H1 (cell line): Measurements from ENCODE around the gene ZNF646. TPM values are rescaled to one million over a fixed set of nuclear protein-coding genes. Genes with fewer than 3 reads are reported as not detected.

Source experiments
- CTCF ChIA-PET: fragments of 300-600 bp; sonication (Branson Sonifier 250); formaldehyde crosslinking; loops from one replicate; lab custom pipeline; 2021; ENCODE audit not compliant: partially characterized antibody; lab: Charles Lee
- POLR2A ChIA-PET: fragments of 300-600 bp; sonication (Branson Sonifier 250); formaldehyde crosslinking; loops from one replicate; lab custom pipeline; 2021; ENCODE audit warnings: inconsistent platforms; ENCODE audit not compliant: partially characterized antibody; lab: Charles Lee
- DNase-seq, 2 experiments: peaks; one replicate each; pipeline versions ENCODE4 v3.0.0 to v3.0.0-alpha.2; 2010 to 2022; ENCODE audit warnings: low spot score in 2 of 2, low read depth in 1 of 2, mixed read lengths in 1 of 2
- FAIRE-seq: peaks from 2 replicates; lab custom pipeline; 2011; peaks lifted over from hg19 to GRCh38; lab: Jason Lieb, UNC
- H2AFZ ChIP-seq: 2 replicates; pipeline ENCODE4 v1.8.1; 2012; ENCODE audit warnings: low read length, inconsistent platforms
- H2AK5ac ChIP-seq: 2 replicates; pipeline ENCODE4 v1.6.1; 2013; ENCODE audit warnings: low read depth, low read length
- H2BK120ac ChIP-seq: replicated peaks from 2 replicates; pipeline ENCODE3; 2013; ENCODE audit warnings: low read depth, low read length, inconsistent platforms
- H2BK12ac ChIP-seq: 2 replicates; pipeline ENCODE4 v1.6.1; 2013; ENCODE audit warnings: low read depth, low read length
- H2BK15ac ChIP-seq: 2 replicates; pipeline ENCODE4 v1.6.1; 2013; ENCODE audit warnings: low read length
- H2BK20ac ChIP-seq: 2 replicates; pipeline ENCODE4 v1.6.1; 2013; ENCODE audit warnings: low read length
- H2BK5ac ChIP-seq: 2 replicates; pipeline ENCODE4 v1.6.1; 2013; ENCODE audit warnings: low read depth, low read length
- H3K14ac ChIP-seq: 2 replicates; pipeline ENCODE4 v1.6.1; 2013; ENCODE audit warnings: inconsistent platforms; ENCODE audit not compliant: insufficient read length
- H3K18ac ChIP-seq: 2 replicates; pipeline ENCODE4 v1.6.1; 2013; ENCODE audit warnings: low read length; ENCODE audit errors: extremely low read depth
- H3K23ac ChIP-seq: 2 replicates; pipeline ENCODE4 v1.6.1; 2013; ENCODE audit warnings: inconsistent platforms; ENCODE audit not compliant: insufficient read length
- H3K23me2 ChIP-seq: 2 replicates; pipeline ENCODE4 v1.6.1; 2013; ENCODE audit warnings: low read depth, low read length
- H3K27ac ChIP-seq: 2 replicates; pipeline ENCODE4 v1.6.1; 2011; ENCODE audit warnings: low read depth, low read length, inconsistent platforms
- H3K27me3 ChIP-seq, 4 experiments: replicated peaks in 1 of 4; 1 replicate in 1 of 4; 2 replicates in 3 of 4; pipeline versions ENCODE4 v1.6.1 to v1.8.1; 2011 to 2013; ENCODE audit warnings: low read length in 3 of 4, mild to moderate bottlenecking in 3 of 4, inconsistent platforms in 2 of 4, mixed read lengths in 2 of 4, moderate library complexity in 1 of 4; ENCODE audit not compliant: control insufficient read depth in 3 of 4, insufficient read depth in 3 of 4; ENCODE audit errors: extremely low read depth in 1 of 4
- H3K36me3 ChIP-seq, 4 experiments: 2 replicates each; pipeline versions ENCODE4 v1.6.1 to v1.8.1; 2011 to 2013; ENCODE audit warnings: mild to moderate bottlenecking in 4 of 4, low read length in 3 of 4, moderate library complexity in 2 of 4, control low read depth in 1 of 4, inconsistent platforms in 1 of 4; ENCODE audit not compliant: insufficient read depth in 4 of 4, control insufficient read depth in 2 of 4
- H3K4ac ChIP-seq: replicated peaks from 2 replicates; pipeline ENCODE3; 2013; ENCODE audit warnings: low read length, low read depth, mixed read lengths, inconsistent platforms; ENCODE audit not compliant: insufficient read length
- H3K4me1 ChIP-seq, 4 experiments: replicated peaks in 1 of 4; 1 replicate in 1 of 4; 2 replicates in 3 of 4; pipeline versions ENCODE4 v1.6.1 to v1.8.1; 2011 to 2013; ENCODE audit warnings: low read length in 3 of 4, inconsistent platforms in 2 of 4, mixed read lengths in 1 of 4; ENCODE audit not compliant: insufficient read depth in 4 of 4, control insufficient read depth in 3 of 4
- H3K4me2 ChIP-seq, 2 experiments: 2 replicates each; pipeline versions ENCODE4 v1.6.1 to v1.8.1; 2011 to 2013; ENCODE audit warnings: low read depth in 2 of 2, low read length in 2 of 2, control low read depth in 1 of 2, inconsistent platforms in 1 of 2, mild to moderate bottlenecking in 1 of 2; ENCODE audit not compliant: insufficient read depth in 1 of 2
- H3K4me3 ChIP-seq, 4 experiments: fragments of 200-600, 300-600 bp in 1 of 4; sonication (generic), shearing (Covaris generic), sonication (Bioruptor Twin) in 1 of 4; 2 replicates each; pipeline versions ENCODE4 v1.5.1 to v1.8.1; 2011 to 2016; ENCODE audit warnings: low read length in 4 of 4, low read depth in 3 of 4, control low read depth in 2 of 4, inconsistent platforms in 2 of 4, mild to moderate bottlenecking in 2 of 4, mixed read lengths in 1 of 4, moderate library complexity in 1 of 4; ENCODE audit not compliant: insufficient read depth in 2 of 4; ENCODE audit errors: extremely low read depth in 1 of 4
- H3K56ac ChIP-seq: replicated peaks from 2 replicates; pipeline ENCODE3; 2013; ENCODE audit warnings: low read depth, mild to moderate bottlenecking, mixed read lengths, low read length, inconsistent platforms; ENCODE audit not compliant: insufficient read length
- H3K79me1 ChIP-seq: 2 replicates; pipeline ENCODE4 v1.6.1; 2013; ENCODE audit warnings: low read depth, low read length, control low read depth
- H3K79me2 ChIP-seq, 2 experiments: 2 replicates each; pipeline versions ENCODE4 v1.6.1 to v1.8.1; 2012 to 2013; ENCODE audit warnings: low read length in 2 of 2, mild to moderate bottlenecking in 2 of 2, inconsistent platforms in 1 of 2; ENCODE audit not compliant: insufficient read depth in 2 of 2, control insufficient read depth in 1 of 2
- H3K9ac ChIP-seq, 4 experiments: replicated peaks in 1 of 4; 1 replicate in 1 of 4; 2 replicates in 3 of 4; pipeline versions ENCODE4 v1.6.1 to v1.8.1; 2011 to 2013; ENCODE audit warnings: low read depth in 3 of 4, low read length in 3 of 4, control low read depth in 2 of 4, mild to moderate bottlenecking in 2 of 4, moderate library complexity in 2 of 4, inconsistent platforms in 1 of 4; ENCODE audit errors: extremely low read depth in 1 of 4
- H3K9me3 ChIP-seq, 2 experiments: 2 replicates each; pipeline versions ENCODE4 v1.6.1 to v1.8.1; 2012 to 2013; ENCODE audit warnings: mild to moderate bottlenecking in 2 of 2, moderate library complexity in 2 of 2, control low read depth in 1 of 2, inconsistent platforms in 1 of 2, low read depth in 1 of 2, low read length in 1 of 2, mixed read lengths in 1 of 2; ENCODE audit not compliant: insufficient read depth in 2 of 2
- H4K20me1 ChIP-seq, 2 experiments: replicated peaks in 1 of 2; 2 replicates each; pipeline versions ENCODE3 to v1.8.1; 2011 to 2013; ENCODE audit warnings: inconsistent platforms in 2 of 2, low read length in 2 of 2, mild to moderate bottlenecking in 1 of 2; ENCODE audit not compliant: insufficient read depth in 2 of 2, control insufficient read depth in 1 of 2
- H4K5ac ChIP-seq: 2 replicates; pipeline ENCODE4 v1.6.1; 2013; ENCODE audit warnings: low read length, low read depth, mixed read lengths, inconsistent platforms; ENCODE audit not compliant: insufficient read length
- H4K8ac ChIP-seq: 2 replicates; pipeline ENCODE4 v1.8.0; 2013; ENCODE audit warnings: mild to moderate bottlenecking, moderate library complexity, low read length, inconsistent platforms; ENCODE audit not compliant: insufficient read depth; ENCODE audit errors: extremely low read depth
- H4K91ac ChIP-seq: replicated peaks from 2 replicates; pipeline ENCODE3; 2013; ENCODE audit warnings: low read length, mixed read lengths, inconsistent platforms; ENCODE audit not compliant: insufficient read length
- CTBP2 ChIP-seq: IDR thresholded peaks from 2 replicates; pipeline ENCODE4 v1.7.0; 2011; ENCODE audit warnings: borderline replicate concordance, mild to moderate bottlenecking, moderate library complexity, mixed read lengths, low read length; ENCODE audit not compliant: insufficient read depth, insufficient read length
- GABPA ChIP-seq: IDR thresholded peaks from 2 replicates; pipeline ENCODE4 v1.6.1; 2011; ENCODE audit warnings: mild to moderate bottlenecking, low read length, moderate library complexity, borderline replicate concordance; ENCODE audit not compliant: insufficient read depth
- HDAC2 ChIP-seq, 2 experiments: fragments of 300-600 bp in 1 of 2; sonication (generic) in 1 of 2; IDR thresholded peaks; 2 replicates each; pipeline ENCODE4 v1.6.1; 2011 to 2012; ENCODE audit warnings: low read depth in 2 of 2, low read length in 2 of 2, mild to moderate bottlenecking in 2 of 2, moderate library complexity in 2 of 2, borderline replicate concordance in 1 of 2, inconsistent platforms in 1 of 2
- JUN ChIP-seq: IDR thresholded peaks from 2 replicates; pipeline ENCODE4 v1.6.1; 2011; ENCODE audit warnings: low read depth, mild to moderate bottlenecking, improper control_type of control experiment, low read length
- NANOG ChIP-seq: IDR thresholded peaks from 2 replicates; pipeline ENCODE4 v1.6.1; 2011; ENCODE audit warnings: low read length, low read depth, mild to moderate bottlenecking, inconsistent platforms; ENCODE audit not compliant: insufficient read depth, poor library complexity, severe bottlenecking
- PHF8 ChIP-seq: fragments of 200-600 bp; sonication (generic); conservative IDR thresholded peaks from 2 replicates; pipeline ENCODE4 v1.7.1; 2012; ENCODE audit warnings: low read depth, mild to moderate bottlenecking, inconsistent platforms, low read length, moderate library complexity
- RBBP5 ChIP-seq: IDR thresholded peaks from 2 replicates; pipeline ENCODE4 v1.7.1; 2012; ENCODE audit warnings: low read depth, mild to moderate bottlenecking, inconsistent platforms, low read length, moderate library complexity, borderline replicate concordance
- SIN3A ChIP-seq, 2 experiments: IDR thresholded peaks in 1 of 2; conservative IDR thresholded peaks in 1 of 2; 2 replicates each; pipeline ENCODE4 v1.6.1; 2011 to 2012; ENCODE audit warnings: low read length in 2 of 2, improper control_type of control experiment in 1 of 2, low read depth in 1 of 2, mild to moderate bottlenecking in 1 of 2
- SP4 ChIP-seq: IDR thresholded peaks from 2 replicates; pipeline ENCODE4 v1.6.1; 2012; ENCODE audit warnings: low read length, inconsistent platforms
- WGBS, 2 experiments: shearing (Covaris generic) in 1 of 2; methylation state at CpG; one replicate each; pipeline versions ENCODE4 v1.1.6 to v1.1.7; 2013 to 2015; ENCODE audit warnings: low lambda C conversion rate in 2 of 2, mixed read lengths in 2 of 2, inconsistent platforms in 1 of 2, low coverage in 1 of 2, missing lambda C conversion rate in 1 of 2; ENCODE audit not compliant: insufficient replicate concordance in 2 of 2, insufficient coverage in 1 of 2, insufficient read length in 1 of 2; ENCODE audit errors: extremely low coverage in 1 of 2, missing lambda C conversion rate in 1 of 2; 5-methylcytosine and 5-hydroxymethylcytosine counted together
- polyA plus RNA-seq, 7 experiments: library from polyadenylated mRNA; depleted of rRNA in 3 of 7; stranded (reverse) in 5 of 7; unstranded in 2 of 7; fragments of >200 nt in 5 of 7; fragments of 200-250 nt in 2 of 7; gene quantifications; 1 replicate in 5 of 7; 2 replicates in 1 of 7; 4 replicates in 1 of 7; pipeline versions ENCODE4 v1.2.1 to v1.2.3, GENCODE V29; 2011 to 2013; ENCODE audit warnings: missing spikeins in 2 of 7, mixed read lengths in 2 of 7
- total RNA-seq: library from RNA; stranded (reverse); fragmentation: NEBNext Ultra II Directional; extraction: Animal tissue kit (Norgen Biotek cat#: 25700); gene quantifications from 2 replicates; pipeline ENCODE4 v1.2.1, GENCODE V29; 2021
- TF ChIP-seq, protein P1 (sequence below), 3 experiments: IDR thresholded peaks; 1 replicate in 2 of 3; 2 replicates in 1 of 3; pipeline versions ENCODE4 v1.5.1 to v1.6.1; 2011; ENCODE audit warnings: low read length in 3 of 3, mild to moderate bottlenecking in 3 of 3, inconsistent platforms in 2 of 3, low read depth in 1 of 3, moderate library complexity in 1 of 3; ENCODE audit not compliant: insufficient read depth in 1 of 3; ENCODE audit errors: control extremely low read depth in 1 of 3

ZNF646 gene
- total and polyA plus RNA-seq, 2 of the 8 experiments (the other 6 are each of a cell fraction or from before 2014, with no cell fraction given): 6.5 to 25.0 TPM

DNA sequence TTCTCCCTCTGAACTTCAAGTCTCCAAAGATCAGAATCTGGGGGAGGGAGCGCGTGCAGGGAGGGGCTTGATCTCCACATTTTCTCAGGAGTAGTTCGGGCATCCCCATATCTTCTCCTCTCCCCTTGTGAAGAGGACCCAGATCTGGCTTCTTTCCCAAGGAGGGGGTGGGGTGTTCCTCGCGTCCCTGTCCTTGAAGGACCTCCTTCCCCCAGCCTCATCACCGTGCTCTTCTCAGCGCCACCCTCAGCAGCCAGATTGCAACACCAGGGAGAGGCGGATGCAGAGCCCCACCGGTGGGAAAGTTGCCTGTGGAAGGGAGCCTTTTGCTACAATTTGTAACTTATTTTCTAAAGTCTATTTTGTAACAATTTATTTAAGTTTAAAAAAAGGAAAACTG lies 8.9 kb downstream of the ZNF646 start:
- H4K91ac ChIP-seq: no peak overlapping the region
- no peak for FAIRE-seq
- TF ChIP-seq HDAC2 (IDR thresholded peaks at IDR 0.05; ENCODE audit: borderline replicate concordance in 1 of 2, low read depth in 2 of 2, low read length in 2 of 2) (no peak), CTBP2 (no peak), SIN3A (conservative IDR thresholded peaks at IDR 0.05 in 1 of 2, IDR thresholded peaks at IDR 0.05 in 1 of 2; ENCODE audit: low read depth in 1 of 2, low read length in 2 of 2) (no peak), RBBP5 (no peak), GABPA (no peak), JUN (no peak), SP4 (no peak), NANOG (no peak), PHF8 (no peak)
- TF ChIP-seq, protein P1, sequence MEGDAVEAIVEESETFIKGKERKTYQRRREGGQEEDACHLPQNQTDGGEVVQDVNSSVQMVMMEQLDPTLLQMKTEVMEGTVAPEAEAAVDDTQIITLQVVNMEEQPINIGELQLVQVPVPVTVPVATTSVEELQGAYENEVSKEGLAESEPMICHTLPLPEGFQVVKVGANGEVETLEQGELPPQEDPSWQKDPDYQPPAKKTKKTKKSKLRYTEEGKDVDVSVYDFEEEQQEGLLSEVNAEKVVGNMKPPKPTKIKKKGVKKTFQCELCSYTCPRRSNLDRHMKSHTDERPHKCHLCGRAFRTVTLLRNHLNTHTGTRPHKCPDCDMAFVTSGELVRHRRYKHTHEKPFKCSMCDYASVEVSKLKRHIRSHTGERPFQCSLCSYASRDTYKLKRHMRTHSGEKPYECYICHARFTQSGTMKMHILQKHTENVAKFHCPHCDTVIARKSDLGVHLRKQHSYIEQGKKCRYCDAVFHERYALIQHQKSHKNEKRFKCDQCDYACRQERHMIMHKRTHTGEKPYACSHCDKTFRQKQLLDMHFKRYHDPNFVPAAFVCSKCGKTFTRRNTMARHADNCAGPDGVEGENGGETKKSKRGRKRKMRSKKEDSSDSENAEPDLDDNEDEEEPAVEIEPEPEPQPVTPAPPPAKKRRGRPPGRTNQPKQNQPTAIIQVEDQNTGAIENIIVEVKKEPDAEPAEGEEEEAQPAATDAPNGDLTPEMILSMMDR (IDR thresholded peaks at IDR 0.05; ENCODE audit: control extremely low read depth in 1 of 3, insufficient read depth in 1 of 3, low read depth in 1 of 3, low read length in 3 of 3): no peak

More for the DNA sequence above, 8.9 kb downstream of the ZNF646 start:
- Histone ChIP-seq H3K23me2 (no peaks in the 10 kb centered on the region), H3K9ac (no peak overlapping the region), H3K79me2 (peaks cover 0 to 9% of the 10 kb centered on the region in 2 experiments; a peak in 1 of 4 replicates), H3K4me2 (no peak overlapping the region), H2BK15ac (no peak overlapping the region), H3K4me1 (no peaks in the 10 kb centered on the region), H4K20me1 (peaks cover 7 to 26% of the 10 kb centered on the region in 2 experiments), H4K8ac (no peak overlapping the region; the same call in 1 of the 2 replicates), H2BK12ac (no peak overlapping the region), H3K27me3 (no peaks in the 10 kb centered on the region), H2BK20ac (no peak overlapping the region), H3K14ac (no peak overlapping the region), H3K79me1 (peaks cover 6% of the 10 kb centered on the region), H4K5ac (no peak overlapping the region), H2BK5ac (no peak overlapping the region), H3K23ac (no peak overlapping the region), H3K27ac (no peak overlapping the region), H2BK120ac (no peak overlapping the region), H3K36me3 (peaks cover 0 to 32% (median 16%) of the 10 kb centered on the region in 4 experiments; a peak in 6 of 8 replicates), H3K18ac (no peak overlapping the region), H3K4me3 (no peak overlapping the region), H2AK5ac (no peak overlapping the region), H3K4ac (no peak overlapping the region), H3K56ac (no peak overlapping the region), H3K9me3 (no peaks in the 10 kb centered on the region), H2AFZ (no peak overlapping the region)
- DNase-seq: no peak
- CTCF ChIA-PET: interaction anchor here (1.0 kb wide), 1 partner anchor 16 kb away, joined by 3 read pairs; no protein-coding TSS in a partner anchor
- POLR2A ChIA-PET: interaction anchor here (1.0 to 4.7 kb wide), 4 partner anchors 9 to 13 kb away, joined by 3 to 34 read pairs (median 6); partner anchors contain the start of genes ZNF646 and ZNF668
- WGBS, 2 experiments: 93% methylated on average over 9 of the region's 9 CpGs; no CpG with 5 or more reads in 1 of the 2 experiments
